Measurements from ENCODE around the gene SV2B.

DNA sequence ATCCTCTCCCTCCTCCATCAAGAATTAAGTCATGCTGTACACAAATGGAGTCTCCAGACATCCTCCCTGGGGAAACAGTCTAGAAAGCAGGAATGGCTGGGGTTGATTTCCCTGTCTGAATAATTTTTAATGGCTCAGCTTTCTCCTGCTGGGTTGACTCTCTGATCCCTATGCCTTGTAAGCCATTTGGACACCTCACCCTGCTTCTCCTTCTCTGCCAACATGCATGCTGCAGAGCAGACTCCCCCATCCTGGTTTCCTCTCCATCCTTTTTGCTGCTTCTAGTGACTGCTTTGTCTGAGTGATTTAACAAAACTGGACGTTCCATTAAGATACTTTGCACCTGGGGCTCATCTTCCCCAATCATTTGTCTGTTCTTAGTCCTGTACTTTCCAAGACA is 22.2 kb downstream of the SV2B start:
- TF ChIP-seq, protein P1, sequence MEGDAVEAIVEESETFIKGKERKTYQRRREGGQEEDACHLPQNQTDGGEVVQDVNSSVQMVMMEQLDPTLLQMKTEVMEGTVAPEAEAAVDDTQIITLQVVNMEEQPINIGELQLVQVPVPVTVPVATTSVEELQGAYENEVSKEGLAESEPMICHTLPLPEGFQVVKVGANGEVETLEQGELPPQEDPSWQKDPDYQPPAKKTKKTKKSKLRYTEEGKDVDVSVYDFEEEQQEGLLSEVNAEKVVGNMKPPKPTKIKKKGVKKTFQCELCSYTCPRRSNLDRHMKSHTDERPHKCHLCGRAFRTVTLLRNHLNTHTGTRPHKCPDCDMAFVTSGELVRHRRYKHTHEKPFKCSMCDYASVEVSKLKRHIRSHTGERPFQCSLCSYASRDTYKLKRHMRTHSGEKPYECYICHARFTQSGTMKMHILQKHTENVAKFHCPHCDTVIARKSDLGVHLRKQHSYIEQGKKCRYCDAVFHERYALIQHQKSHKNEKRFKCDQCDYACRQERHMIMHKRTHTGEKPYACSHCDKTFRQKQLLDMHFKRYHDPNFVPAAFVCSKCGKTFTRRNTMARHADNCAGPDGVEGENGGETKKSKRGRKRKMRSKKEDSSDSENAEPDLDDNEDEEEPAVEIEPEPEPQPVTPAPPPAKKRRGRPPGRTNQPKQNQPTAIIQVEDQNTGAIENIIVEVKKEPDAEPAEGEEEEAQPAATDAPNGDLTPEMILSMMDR (IDR thresholded peaks at IDR 0.05) = no peak
- TF ChIP-seq POLR2A (IDR thresholded peaks at IDR 0.05) (no peak), POLR2AphosphoS5 (IDR thresholded peaks at IDR 0.05) (no peak)

Measured in breast epithelium (tissue), 3 donors.